Measurements from ENCODE around the gene BCAS3. TPM values are rescaled to one million over a fixed set of nuclear protein-coding genes. Genes with fewer than 3 reads are reported as not detected.
A peak's percentile ranks its signal among the peaks of the same experiment; 100 is the strongest.

Gene BCAS3
- total RNA-seq, 1 donor, result 23.7 TPM

- H3K4me3 ChIP-seq (ENCODE audit: low read depth, low read length), result no peak overlapping the region
- peak; percentile 54 for DNase-seq (ENCODE audit: low read depth)
- TF ChIP-seq CTCF (IDR thresholded peaks at IDR 0.05; ENCODE audit: insufficient read depth, low read depth, low read length), result no peak
Observed at GRCh38 chr17:61007980-61008379, 330.3 kb downstream of the BCAS3 start.

- no peak for TF ChIP-seq CTCF (IDR thresholded peaks at IDR 0.05; ENCODE audit: insufficient read depth, low read depth, low read length)
- peak; percentile 32 for DNase-seq (ENCODE audit: low read depth)
- no peak overlapping the region for H3K4me3 ChIP-seq (ENCODE audit: low read depth, low read length)
Observed at GRCh38 chr17:61009663-61010062, 332.0 kb downstream of the BCAS3 start.

- no peak for DNase-seq (ENCODE audit: low read depth)
- H3K4me3 ChIP-seq (ENCODE audit: low read depth, low read length), result no peak overlapping the region
- TF ChIP-seq CTCF (IDR thresholded peaks at IDR 0.05; ENCODE audit: insufficient read depth, low read depth, low read length), result no peak
Observed at GRCh38 chr17:61010661-61011170, 333.1 kb downstream of the BCAS3 start.

- no peak for DNase-seq (ENCODE audit: low read depth)
- H3K4me3 ChIP-seq (ENCODE audit: low read depth, low read length), result no peak overlapping the region
- no peak for TF ChIP-seq CTCF (IDR thresholded peaks at IDR 0.05; ENCODE audit: insufficient read depth, low read depth, low read length)
Observed at GRCh38 chr17:61011251-61011650, 333.6 kb downstream of the BCAS3 start.

- DNase-seq (ENCODE audit: low read depth), result peak; percentile 55
- no peak overlapping the region for H3K4me3 ChIP-seq (ENCODE audit: low read depth, low read length)
- no peak for TF ChIP-seq CTCF (IDR thresholded peaks at IDR 0.05; ENCODE audit: insufficient read depth, low read depth, low read length)
Observed at GRCh38 chr17:61015966-61016365, 338.3 kb downstream of the BCAS3 start.

GRCh38 chr17:61017317-61018006 lies 339.8 kb downstream of the BCAS3 start:
- TF ChIP-seq CTCF (IDR thresholded peaks at IDR 0.05; ENCODE audit: insufficient read depth, low read depth, low read length), result no peak
- no peak for DNase-seq (ENCODE audit: low read depth)
- H3K4me3 ChIP-seq (ENCODE audit: low read depth, low read length), result no peak overlapping the region

- DNase-seq (ENCODE audit: low read depth), result no peak
- H3K4me3 ChIP-seq (ENCODE audit: low read depth, low read length), result no peak overlapping the region
- no peak for TF ChIP-seq CTCF (IDR thresholded peaks at IDR 0.05; ENCODE audit: insufficient read depth, low read depth, low read length)
Observed at GRCh38 chr17:61018938-61019337, 341.3 kb downstream of the BCAS3 start.
